CD4-positive, alpha-beta T cell treated with Interferon alpha-2 for 1 hour (primary cell): ENCODE measurements around the gene CYP1B1.

Source experiments
- DNase-seq, 2 donors: peaks; one replicate each; pipeline ENCODE4 v3.0.0-alpha.2; 2020 to 2022

Gene CYP1B1

DNA sequence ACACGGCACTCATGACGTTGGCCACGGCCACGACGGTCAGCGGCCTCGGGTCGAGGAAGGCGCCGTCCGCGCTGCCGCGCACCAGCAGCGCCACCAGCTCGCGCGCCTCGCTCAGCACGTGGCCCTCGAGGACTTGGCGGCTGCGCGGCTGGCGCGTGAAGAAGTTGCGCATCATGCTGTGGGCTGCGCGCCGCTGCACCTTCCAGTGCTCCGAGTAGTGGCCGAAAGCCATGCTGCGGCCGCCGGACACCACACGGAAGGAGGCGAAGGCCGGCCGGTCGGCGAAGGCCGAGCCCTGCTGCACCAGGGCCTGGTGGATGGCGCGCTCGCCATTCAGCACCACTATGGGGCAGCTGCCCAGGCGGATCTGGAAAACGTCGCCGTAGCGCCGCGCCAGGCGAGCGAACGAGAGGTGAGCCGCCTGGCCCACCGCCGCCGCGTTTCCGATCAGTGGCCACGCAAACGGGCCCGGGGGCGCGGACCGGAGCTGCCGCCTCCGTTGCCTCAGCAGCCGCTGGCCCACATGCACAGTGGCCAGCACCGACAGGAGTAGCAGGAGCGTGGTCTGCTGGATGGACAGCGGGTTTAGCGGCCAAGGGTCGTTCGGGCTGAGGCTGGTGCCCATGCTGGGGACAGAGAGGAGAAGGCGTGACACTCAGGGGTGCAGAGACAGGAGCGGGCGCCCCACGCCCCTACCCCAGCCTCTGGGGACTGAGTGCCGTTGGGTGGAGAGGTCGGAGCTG, 1.0 kb downstream of the CYP1B1 start:
- no peak for DNase-seq

DNA sequence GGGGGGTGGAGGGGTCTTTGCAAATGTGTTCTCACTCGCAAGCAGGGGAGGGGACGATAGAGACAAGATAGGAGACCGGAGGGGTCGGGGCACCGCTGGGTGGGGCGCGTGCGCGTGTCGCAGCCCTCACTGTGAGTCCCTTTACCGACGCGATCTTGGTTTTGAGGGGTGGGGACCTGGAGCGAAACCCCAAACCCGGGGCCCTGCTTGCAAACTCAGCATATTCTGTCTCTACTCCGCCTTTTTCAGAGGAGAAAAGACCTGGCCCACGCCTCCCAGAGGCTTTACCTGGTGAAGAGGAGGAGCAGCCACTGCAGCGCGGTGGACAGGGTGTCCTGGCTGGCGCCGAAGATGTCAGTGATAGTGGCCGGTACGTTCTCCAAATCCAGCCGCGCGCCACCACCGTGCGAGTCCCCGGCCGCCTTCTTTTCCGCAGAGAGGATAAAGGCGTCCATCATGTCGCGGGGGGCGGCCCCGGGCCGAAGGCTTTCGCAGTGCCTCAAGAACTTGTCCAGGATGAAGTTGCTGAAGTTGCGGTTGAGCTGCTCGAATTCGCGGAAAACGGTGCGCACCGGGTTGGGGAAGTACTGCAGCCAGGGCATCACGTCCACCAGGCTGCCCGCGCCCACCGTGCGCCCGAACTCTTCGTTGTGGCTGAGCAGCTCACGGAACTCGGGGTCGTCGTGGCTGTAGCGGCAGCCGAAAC, 1.7 kb downstream of the CYP1B1 start:
- no peak for DNase-seq

DNA sequence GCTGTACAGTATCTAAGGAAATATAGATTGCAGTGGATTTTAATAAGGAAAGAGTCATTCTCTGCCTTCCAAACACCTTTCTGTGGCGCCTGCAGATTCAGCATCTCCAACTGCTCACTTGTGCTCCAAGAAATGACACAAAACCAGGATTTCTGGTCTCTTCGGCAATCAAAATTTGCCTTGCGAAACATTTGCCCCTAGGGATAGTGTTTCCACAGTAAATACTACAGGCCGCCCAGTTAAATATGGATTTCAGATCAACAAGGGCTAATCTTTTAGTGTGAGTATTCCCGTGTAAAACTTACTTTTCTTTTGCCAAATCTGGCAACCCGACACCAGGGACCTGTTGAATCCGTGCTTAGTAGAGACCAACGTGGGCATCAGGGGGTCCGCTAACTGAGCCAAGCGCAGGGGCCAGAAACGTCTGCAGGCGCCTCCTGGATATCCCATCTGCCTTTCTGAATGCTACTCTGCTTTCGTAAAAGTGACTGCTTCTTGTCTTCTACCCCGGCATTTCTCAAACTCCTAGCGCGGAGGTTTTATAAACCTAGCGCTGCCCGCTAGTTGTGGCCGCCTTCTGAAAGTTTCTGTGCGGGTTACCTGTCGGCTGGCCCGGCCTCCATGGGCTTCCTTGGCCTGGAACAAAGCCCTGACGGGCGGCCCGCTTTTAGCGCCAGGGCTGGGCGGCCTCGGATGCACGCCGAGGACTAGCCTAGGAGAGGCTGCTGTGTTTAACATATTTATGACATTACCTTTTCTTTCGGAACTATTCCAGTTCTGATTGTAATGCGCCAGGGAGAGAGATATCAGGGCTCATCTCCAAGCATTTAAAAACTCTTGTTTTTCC, 2.5 kb downstream of the CYP1B1 start:
- no peak for DNase-seq

DNA sequence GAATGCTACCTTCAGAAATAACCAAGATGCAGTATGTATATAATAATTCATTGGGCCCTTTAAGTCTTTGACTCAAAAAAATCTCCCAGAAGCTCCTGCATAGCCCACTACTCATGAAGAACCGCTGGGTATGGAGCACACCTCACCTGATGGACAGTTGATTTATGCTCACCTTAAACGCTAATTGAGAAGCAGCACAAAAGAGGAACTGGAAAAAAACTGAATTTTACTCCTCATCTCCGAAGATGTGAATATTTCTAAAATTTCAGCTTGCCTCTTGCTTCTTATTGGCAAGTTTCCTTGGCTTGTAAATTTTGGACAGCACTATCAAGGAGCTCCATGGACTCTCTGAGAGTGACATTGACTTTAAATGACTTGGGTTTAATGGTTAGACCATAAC, 5.5 kb downstream of the CYP1B1 start:
- no peak for DNase-seq

DNA sequence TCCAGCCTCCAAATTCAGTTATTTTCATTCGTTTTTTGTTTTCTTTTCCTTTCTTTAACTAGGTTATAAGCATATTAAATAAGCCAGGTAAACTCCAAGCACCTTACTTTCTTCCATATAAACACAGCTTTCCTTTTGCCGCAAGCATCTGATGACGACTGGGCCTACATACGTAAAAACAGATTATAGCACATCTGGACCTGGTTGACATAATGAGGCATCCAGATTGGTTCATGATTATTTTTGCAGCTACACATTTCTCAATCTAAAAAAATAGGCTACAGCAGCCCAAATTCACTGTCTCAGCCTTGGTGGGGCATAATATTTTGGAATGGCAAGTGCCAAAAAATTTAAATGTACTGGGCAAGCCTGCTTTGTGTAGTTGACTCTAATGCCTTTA, 7.7 kb downstream of the CYP1B1 start:
- no peak for DNase-seq

DNA sequence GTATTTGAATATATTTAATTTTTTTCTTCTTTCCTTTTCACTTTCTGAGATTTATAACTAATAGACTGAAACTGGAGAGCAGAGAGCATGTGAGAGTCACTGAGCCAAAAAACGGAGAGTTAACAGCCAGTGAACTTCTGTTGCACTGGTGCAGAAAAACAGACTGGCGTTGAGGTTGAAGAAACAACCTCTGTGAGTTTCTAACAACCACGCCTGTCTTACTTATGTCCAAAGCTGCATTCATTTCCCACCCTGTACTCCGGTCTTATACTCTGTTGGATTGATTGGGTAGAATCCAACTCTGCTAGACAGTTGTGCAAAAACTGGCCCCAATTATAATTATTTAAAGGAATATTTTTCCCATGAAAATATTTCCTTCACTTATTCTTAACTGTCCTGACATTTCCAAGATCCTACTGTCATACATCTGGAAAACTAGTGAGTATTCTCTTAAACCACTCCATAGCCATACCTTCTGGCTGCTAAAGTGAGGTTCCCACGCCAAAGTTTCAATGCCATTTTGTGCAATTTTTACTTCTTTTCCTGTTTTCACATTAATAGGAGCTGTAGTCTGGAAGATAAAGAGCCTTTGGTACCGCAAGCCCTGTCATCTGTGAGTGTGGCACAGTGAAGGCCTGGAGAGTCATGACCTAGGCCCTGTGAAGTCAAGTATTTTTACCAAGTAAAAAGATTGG, 9.4 kb downstream of the CYP1B1 start:
- DNase-seq: no peak

DNA sequence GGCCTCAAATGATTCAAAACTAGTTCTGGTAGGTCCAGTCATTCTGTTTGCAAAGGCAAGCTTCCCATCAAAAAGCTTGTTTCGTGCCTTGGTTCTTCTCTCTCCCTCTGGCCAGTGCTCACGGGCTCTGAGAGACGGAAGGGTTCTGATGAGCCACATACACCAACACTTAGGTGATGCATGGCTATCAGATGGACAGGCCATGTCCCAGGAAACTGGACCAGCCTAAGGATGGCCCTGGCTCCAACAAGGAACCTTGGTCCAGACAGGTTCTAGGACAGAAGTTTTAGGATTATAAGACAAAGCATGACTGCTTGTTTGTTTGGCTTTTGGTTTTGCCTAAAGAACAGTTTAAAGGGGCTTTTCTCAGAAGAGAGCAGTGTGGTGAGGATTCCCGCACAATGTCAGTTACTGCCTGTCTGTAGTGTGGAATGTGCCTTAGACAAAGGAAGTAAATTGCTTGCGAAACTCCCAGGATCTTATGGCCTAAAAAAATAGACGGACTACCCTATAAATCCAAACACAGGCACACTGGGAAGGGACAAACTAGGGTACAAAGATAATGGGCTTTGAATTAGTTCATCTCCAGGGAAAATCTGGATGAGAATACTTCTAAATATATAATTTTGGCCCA, 10.3 kb downstream of the CYP1B1 start:
- no peak for DNase-seq

DNA sequence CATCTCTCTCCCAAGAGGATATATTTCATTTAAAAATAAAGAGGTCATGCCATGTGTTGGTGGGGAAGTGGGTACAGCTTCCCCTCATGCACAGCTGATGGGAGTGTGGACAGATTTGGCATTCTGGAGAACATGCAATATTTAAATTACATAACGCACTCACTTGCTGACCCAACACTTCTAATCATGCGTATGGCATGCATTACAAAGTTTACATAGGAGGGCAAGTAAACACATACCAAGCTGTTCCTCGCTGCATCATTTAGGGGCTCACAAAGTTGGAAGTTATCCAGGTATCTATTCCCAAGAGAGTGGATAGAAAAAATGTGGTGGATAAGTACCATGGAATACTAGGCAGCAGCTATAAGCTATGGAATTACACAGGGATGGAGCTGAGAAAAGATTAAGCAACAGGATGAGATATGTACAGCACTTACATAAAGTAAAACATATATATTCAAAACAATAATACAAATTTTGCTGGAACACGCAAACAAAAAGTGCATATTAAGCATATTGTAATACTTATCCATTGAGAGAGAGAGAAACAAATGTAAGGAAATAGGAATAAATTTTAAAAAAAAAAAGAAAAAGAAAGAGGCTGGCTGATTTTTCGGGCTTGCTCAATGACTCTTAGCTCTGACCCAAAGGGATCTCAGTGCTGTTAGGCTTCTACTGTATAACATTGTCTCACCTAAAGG, 11.0 kb downstream of the CYP1B1 start:
- DNase-seq: no peak

DNA sequence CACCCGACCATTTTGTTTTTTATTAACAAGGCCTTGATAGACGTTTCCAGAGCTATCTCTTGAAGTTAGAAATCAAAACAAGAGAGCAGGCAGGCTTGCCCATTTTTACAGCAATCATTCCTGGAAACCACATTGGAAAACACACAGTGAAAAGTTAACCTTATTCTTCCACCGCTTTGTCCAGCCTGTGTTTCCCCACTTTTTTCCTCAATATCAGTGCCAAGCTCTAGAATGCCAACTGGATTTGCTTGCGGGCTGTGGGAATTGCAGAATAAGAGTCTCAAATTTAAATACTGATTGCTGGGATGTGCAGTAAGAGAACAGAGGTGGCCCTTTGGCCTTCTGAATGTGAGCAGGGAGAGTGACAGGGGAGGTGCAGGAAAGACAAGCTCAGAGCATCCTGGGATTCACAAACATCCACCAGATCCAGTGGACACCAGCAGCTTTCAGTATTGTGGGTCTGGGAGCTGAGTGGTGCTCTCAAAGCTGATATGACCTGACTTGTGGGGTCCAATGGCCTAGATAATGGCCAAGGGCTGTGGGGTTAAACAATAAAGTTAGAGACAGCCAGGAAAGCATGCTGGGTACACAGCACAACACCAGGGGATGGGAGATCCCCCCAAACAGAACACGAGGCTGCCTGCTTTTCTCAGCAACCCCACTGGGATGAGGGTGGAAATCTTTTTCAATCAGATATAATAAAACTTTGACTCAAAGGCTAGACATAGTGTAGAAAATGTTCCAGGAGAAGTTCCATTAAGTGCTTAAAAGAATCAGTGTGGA, 15.5 kb downstream of the CYP1B1 start:
- DNase-seq: no peak

DNA sequence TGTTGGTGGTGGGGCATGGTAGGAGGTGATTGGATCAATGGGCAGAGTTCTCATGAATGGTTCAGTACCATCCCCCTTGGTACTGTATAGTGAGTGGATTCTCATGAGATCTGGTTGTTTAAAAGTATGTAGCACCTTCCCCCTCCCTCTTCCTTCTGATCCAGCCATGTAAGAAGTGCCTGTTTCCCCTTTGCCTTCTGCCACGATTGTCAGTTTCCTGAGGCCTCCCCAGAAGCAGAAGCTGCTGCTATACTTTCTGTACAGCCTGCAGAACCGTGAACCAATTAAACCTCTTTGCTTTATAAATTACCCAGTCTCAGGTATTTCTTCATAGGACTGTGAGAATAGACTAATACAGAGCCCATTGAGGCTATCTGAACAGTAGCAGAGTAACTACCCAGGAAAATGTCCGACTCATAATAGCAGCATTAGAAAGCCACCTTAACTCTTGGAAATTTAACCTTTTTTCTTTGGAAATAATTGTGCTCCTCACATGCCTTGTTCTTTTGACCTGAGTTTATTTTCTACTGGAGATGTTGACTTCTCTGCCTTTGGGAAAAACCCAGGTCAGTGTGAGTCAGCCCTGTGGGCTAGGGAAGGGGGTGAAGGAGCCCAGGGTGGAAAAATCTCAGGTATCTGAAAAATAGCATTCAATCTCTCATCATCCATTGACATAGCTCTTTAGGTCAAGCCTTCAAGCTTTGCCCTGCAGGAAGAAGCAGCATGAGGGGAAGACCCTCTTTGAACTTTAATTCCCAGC, 18.1 kb downstream of the CYP1B1 start:
- no peak for DNase-seq

DNA sequence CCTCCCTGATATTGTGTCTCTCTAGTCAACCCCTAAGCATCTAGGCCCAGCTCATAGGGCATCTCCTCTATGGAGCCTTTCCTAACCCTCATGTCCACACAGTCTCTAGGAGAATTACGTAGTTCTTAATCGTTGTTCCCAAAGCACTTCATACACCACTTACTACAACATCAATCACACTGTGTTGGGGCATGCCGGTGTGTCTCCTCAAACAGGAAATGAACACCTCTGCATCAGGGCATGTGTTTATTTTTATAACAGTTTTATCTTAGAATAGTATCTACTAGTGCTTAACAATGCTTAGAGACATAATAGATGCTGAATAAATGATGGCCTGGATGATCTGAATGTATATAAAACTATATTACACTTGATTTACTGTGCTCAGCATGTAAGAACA, 19.7 kb downstream of the CYP1B1 start:
- no peak for DNase-seq

DNA sequence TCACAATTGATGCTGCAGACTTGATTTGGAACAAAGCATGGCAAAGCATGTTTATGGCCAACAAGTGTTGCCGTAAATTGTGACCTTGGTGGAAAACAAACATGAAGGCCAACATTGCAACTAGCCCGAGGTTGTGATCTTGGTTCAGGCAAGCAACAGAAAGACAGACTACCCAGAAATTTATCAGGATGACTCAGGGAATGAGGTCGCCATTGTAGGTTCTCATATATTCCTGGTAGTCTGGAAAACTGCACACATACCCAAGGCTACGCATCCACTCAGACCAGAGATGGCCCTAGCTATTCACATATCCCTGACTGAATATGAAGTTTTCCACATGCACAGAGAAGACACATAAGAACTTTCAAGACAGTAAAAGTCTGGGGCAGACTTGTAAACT, 30.1 kb downstream of the CYP1B1 start:
- DNase-seq: no peak

DNA sequence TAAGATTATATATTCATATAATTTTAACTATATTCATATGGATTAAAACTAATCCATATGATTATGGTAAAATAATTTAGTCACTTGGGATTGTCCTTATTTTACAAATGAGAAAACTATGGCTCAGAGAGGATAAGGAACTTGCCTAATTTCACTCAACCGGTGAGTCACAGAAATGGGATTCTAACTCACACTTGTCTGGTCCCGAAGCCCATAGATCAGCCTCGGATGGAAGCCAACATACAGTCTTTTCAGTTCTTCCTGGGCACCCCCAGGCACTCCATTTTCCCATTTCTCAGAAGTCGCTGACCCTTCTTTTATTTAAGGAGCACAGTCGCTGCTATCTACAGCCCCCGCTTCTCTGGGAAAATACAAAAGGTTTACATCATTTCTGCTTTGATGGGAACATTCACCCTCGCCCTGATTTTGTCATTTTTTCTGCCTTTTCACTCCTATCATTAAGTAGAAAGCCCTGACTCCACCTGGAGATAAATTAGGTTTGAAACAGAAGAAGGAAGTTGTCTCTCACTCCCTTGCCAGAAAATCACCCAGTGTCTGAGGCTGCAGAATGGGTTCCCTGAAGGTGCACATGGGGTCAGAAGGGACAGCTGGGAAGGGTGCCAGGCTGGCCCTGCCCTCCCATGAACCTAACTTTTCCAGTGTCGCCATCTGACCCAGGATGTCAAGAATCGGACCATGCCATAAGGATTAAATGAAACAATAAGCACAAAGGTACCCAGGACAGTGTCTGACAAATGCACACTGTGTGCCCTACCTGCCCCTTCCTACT, 36.6 kb downstream of the CYP1B1 start:
- DNase-seq: no peak

DNA sequence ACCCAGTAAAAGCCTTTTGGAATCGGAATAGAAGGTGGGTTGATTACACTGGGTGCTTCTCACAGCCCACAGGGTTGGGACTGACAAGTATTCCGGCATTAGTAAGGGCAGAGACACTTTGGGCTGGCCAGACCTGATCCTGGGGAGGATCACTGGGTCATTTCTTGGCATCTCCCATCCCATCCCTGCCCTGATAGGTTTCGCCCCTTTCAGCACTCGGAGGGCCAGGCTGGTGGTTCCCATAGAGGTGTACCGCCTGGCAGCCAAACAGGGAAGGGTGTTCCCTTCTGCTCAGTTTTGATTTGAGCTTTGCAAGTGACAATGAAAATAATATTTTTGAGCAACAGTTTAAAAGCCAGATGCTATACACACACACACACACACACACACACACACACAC, 37.3 kb downstream of the CYP1B1 start:
- DNase-seq: no peak

DNA sequence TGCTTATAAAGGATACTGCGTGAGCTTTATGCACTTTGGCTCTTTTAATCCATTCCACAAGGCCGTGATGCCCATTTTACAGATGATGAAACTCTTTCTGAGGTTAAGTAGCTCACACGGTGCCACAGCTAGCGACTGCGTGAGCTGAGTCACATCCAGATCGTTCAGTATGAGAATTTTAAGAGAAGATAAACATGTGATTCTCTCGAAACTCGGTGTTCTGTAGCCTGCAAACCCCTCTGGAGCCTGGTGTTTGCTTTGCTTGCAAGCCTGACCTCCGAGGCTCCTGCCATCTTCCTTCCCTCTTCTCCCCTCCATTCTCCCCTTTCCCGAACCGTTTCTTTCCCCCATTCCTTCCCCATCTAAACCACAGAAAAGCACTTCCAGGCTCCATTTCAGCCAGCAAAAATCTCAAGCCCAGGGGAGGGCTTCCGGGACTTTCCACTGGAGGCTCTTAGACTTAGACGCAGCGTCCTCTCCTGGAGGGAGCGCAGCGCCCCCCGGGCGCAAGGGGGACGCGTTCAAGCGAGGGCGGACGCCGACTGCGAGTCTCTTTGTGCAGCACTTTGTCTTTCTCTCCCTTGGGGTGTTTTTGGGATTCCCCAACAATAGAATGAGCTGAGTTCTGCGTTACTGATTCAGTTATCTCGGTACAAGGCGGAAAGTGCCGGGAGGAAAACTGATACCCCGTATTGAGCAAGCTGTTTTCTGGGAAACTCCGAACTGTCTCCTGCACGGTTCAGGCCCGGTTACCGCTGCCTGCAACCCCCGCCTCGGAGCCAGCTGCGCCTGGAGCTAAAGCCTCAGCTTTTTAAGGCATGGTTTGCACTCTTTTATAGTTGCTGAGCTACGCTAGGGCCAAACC, 38.0 kb downstream of the CYP1B1 start:
- DNase-seq: no peak

DNA sequence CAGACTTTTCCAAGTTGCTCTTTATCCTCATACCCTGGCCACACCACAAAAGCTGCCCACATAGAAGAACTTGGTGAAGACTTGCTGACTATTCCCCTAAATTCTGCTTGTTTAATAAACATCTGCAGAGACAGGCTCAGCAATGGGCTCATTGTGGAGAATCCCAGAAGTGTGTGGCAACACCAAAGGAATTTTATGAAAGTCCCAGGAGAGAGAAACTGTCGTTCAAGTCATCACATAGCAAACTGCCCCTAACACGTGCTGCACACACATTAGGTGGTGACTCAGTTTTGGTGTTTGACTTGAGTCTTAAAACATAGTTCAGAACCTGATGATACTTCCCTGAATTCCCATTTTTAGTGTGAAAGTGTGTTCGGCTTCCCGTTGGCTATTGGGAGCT, 38.6 kb downstream of the CYP1B1 start:
- DNase-seq: no peak

DNA sequence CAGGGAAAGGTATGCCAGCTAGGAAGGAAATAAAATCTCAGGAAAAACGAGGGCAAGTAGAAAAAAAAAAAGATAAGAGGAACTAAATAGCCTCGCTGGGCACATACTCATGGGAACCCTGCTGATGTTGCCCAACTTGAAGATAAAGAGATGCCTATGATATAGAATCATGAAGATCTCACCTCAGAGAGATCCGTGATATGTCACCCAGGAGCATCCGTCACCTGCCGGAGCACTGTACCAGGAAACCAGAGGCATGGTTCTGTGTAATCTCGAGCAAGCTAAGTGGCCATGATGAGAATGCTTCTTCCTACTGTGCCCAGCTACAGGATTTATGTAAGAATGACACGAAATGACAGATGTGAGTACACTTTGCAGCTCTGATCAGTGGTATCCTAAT, 40.0 kb downstream of the CYP1B1 start:
- no peak for DNase-seq

DNA sequence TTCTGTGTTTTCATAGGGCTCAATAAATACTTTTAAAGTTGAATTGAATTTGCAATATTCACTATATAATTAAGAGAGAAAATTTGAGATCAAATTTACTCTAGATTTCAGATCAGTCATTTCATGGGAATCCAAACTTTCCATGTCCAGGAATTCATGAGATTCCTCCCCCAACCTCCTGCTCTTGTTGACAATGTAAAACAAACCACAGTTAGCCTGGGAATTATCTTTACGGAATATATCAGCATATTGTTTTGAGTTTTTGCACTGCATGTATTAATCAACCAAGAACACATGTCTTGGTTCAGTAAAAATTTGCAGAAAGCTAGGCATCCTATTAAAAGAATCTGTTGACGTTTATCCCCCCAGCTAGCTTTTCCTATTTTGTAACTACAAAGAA, 42.3 kb downstream of the CYP1B1 start:
- DNase-seq: no peak

DNA sequence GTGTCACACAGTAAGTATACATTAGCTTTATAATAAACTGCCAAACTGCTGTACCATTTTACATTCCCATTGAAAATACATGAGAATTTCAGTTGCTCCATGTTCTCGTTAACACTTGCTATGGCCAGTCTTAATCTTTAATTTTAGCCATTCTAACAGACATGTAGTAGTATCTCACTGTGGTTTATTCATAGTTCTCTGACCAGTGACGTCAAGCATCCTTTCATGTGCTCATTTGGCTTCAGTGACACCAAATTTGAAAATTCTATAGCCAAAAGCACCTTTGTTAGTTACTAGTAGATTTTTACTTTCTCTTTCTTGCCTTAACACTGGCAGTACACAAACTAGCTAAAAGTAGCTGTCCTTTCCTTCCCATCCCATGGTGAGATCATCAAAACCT, 43.0 kb downstream of the CYP1B1 start:
- DNase-seq: no peak
